Adrenal gland (tissue), 5 donors: Measurements from ENCODE around the gene CDH16.
"Not testable (repeated sequence)": the region's sequence is repeated elsewhere in the genome, so short reads cannot be mapped to it uniquely, and the experiment has no call there.

Experiments
- POLR2A ChIP-seq, 2 donors: fragments of 450-650 bp; IDR thresholded peaks; one replicate each; pipeline ENCODE4 v1.6.1; 2017; ENCODE audit warnings: antibody characterized with exemption in 2 of 2, mild to moderate bottlenecking in 2 of 2, moderate library complexity in 1 of 2
- TF ChIP-seq, protein P1 (sequence below), 6 experiments: fragments of 450-650 bp in 4 of 6; fragments of 200-600 bp in 2 of 6; sonication (generic) in 1 of 6; IDR thresholded peaks; 1 replicate in 5 of 6; 2 replicates in 1 of 6; pipeline versions ENCODE4 v1.5.1 to v1.8.0; 2016 to 2021; ENCODE audit warnings: antibody characterized with exemption in 6 of 6, mild to moderate bottlenecking in 2 of 6, moderate library complexity in 1 of 6
- donor health status: DM: no; HTN: no; CAD: no.

DNA sequence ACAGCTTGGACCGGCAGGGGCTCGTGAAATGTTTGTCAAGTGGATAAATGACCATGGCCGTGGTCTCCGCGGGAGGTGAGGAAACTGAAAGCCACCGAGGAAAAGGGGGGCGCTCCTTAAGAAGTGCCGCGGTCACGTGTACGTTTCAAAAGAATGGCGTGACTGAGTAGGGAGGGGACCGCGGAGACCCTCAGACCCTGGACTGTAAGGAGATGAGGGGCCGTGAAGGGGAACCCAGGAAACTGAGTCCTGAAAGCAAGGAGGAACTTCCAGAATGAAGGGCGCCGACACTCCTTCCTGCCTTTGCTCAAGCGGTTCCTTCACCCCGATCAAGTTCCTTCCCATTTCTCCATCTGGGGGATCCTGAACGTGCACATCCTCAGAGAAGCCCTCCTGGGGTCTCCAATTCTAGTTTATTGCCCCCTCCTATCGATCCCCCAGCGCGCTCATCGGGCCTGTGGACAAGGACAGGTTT lies 16.2 kb upstream of the CDH16 start:
- TF ChIP-seq, protein P1, sequence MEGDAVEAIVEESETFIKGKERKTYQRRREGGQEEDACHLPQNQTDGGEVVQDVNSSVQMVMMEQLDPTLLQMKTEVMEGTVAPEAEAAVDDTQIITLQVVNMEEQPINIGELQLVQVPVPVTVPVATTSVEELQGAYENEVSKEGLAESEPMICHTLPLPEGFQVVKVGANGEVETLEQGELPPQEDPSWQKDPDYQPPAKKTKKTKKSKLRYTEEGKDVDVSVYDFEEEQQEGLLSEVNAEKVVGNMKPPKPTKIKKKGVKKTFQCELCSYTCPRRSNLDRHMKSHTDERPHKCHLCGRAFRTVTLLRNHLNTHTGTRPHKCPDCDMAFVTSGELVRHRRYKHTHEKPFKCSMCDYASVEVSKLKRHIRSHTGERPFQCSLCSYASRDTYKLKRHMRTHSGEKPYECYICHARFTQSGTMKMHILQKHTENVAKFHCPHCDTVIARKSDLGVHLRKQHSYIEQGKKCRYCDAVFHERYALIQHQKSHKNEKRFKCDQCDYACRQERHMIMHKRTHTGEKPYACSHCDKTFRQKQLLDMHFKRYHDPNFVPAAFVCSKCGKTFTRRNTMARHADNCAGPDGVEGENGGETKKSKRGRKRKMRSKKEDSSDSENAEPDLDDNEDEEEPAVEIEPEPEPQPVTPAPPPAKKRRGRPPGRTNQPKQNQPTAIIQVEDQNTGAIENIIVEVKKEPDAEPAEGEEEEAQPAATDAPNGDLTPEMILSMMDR (IDR thresholded peaks at IDR 0.05), result not testable (repeated sequence)
- not testable (repeated sequence) for TF ChIP-seq POLR2A (IDR thresholded peaks at IDR 0.05)
